ENCODE results near the gene TBC1D22A.

The TBC1D22A gene

GRCh38 chr22:46737105-46737975 is 25.1 kb upstream of the TBC1D22A start:
- DNase-seq (ENCODE audit: low spot score): no peak
- no peak for FAIRE-seq

- no peak for FAIRE-seq
- DNase-seq (ENCODE audit: low spot score): no peak
Measured at GRCh38 chr22:46737976-46738646, 24.3 kb upstream of the TBC1D22A start, which contains the start of gene CERK. Gene CERK, minus strand, starts transcription at chr22:46738252. Its CDS starts 104 bp downstream, at chr22:46738148.

- DNase-seq (ENCODE audit: low spot score) (no peak), FAIRE-seq (no peak)
Measured at GRCh38 chr22:46738647-46739093, 23.8 kb upstream of the TBC1D22A start.

GRCh38 chr22:46739094-46739870 is 23.2 kb upstream of the TBC1D22A start:
- no peak for FAIRE-seq
- no peak for DNase-seq (ENCODE audit: low spot score)

GRCh38 chr22:46740910-46741780 is 21.3 kb upstream of the TBC1D22A start:
- FAIRE-seq: no peak
- no peak for DNase-seq (ENCODE audit: low spot score)

GRCh38 chr22:46741974-46742519 is 20.4 kb upstream of the TBC1D22A start:
- FAIRE-seq: no peak
- no peak for DNase-seq (ENCODE audit: low spot score)

GRCh38 chr22:46742576-46743221 is 19.8 kb upstream of the TBC1D22A start:
- FAIRE-seq: no peak
- DNase-seq (ENCODE audit: low spot score): no peak

- no peak for DNase-seq (ENCODE audit: low spot score)
- FAIRE-seq: no peak
Measured at GRCh38 chr22:46744581-46744980, 17.9 kb upstream of the TBC1D22A start.

GRCh38 chr22:46746192-46746591 is 16.3 kb upstream of the TBC1D22A start:
- DNase-seq (ENCODE audit: low spot score) (no peak), FAIRE-seq (no peak)

GRCh38 chr22:46746620-46747019 is 15.8 kb upstream of the TBC1D22A start:
- DNase-seq (ENCODE audit: low spot score) (no peak), FAIRE-seq (no peak)

- FAIRE-seq (no peak), DNase-seq (ENCODE audit: low spot score) (no peak)
Measured at GRCh38 chr22:46747646-46748045, 14.8 kb upstream of the TBC1D22A start.

- no peak for DNase-seq (ENCODE audit: low spot score)
- no peak for FAIRE-seq
Measured at GRCh38 chr22:46748206-46748907, 14.1 kb upstream of the TBC1D22A start.

GRCh38 chr22:46748908-46749675 is 13.4 kb upstream of the TBC1D22A start:
- no peak for FAIRE-seq
- DNase-seq (ENCODE audit: low spot score): peak; percentile 41

GRCh38 chr22:46749682-46750529 is 12.5 kb upstream of the TBC1D22A start:
- DNase-seq (ENCODE audit: low spot score) (no peak), FAIRE-seq (no peak)

GRCh38 chr22:46750530-46750800 is 12.0 kb upstream of the TBC1D22A start:
- FAIRE-seq: no peak

GRCh38 chr22:46750863-46751443 is 11.5 kb upstream of the TBC1D22A start:
- DNase-seq (ENCODE audit: low spot score) (no peak), FAIRE-seq (no peak)

More at GRCh38 chr22:46750530-46750800, 12.0 kb upstream of the TBC1D22A start:
- DNase-seq (ENCODE audit: low spot score): no peak

- no peak for FAIRE-seq
- DNase-seq (ENCODE audit: low spot score): no peak
Measured at GRCh38 chr22:46752286-46752987, 10.0 kb upstream of the TBC1D22A start.
